Neutrophil (primary cell): Measurements from ENCODE around the gene CPLANE1.
"Not testable (repeated sequence)": the region's sequence is repeated elsewhere in the genome, so short reads cannot be mapped to it uniquely, and the experiment has no call there.

ENCODE experiments used
- H3K27ac ChIP-seq: fragments of 200-600 bp; sonication (generic); 2 replicates; pipeline ENCODE4 v1.5.1; 2016; ENCODE audit warnings: mild to moderate bottlenecking, moderate library complexity
- H3K27me3 ChIP-seq: fragments of 200-600 bp; sonication (generic); 2 replicates; pipeline ENCODE4 v1.6.0; 2016; ENCODE audit warnings: mild to moderate bottlenecking
- H3K36me3 ChIP-seq: fragments of 200-600 bp; sonication (generic); 2 replicates; pipeline ENCODE4 v1.5.1; 2017
- H3K4me1 ChIP-seq, 2 experiments: fragments of 200-600 bp in 1 of 2; sonication (generic) in 1 of 2; 1 replicate in 1 of 2; 2 replicates in 1 of 2; pipeline versions ENCODE4 v1.5.1 to v1.6.1; 2013 to 2016; ENCODE audit warnings: low read depth in 1 of 2, low read length in 1 of 2, mild to moderate bottlenecking in 1 of 2, moderate library complexity in 1 of 2; ENCODE audit not compliant: control insufficient read depth in 1 of 2, insufficient read depth in 1 of 2
- H3K4me3 ChIP-seq, 2 experiments: fragments of 200-600 bp in 1 of 2; sonication (generic) in 1 of 2; 1 replicate in 1 of 2; 2 replicates in 1 of 2; pipeline ENCODE4 v1.5.1; 2013 to 2016; ENCODE audit warnings: low read depth in 1 of 2, low read length in 1 of 2, mild to moderate bottlenecking in 1 of 2, moderate library complexity in 1 of 2
- H3K9me3 ChIP-seq: fragments of 200-600 bp; sonication (generic); 2 replicates; pipeline ENCODE4 v1.5.1; 2016
- CTCF ChIP-seq: fragments of 200-600 bp; sonication (generic); IDR thresholded peaks from 2 replicates; pipeline ENCODE4 v1.5.1; 2016; ENCODE audit warnings: antibody characterized with exemption

CPLANE1 gene

GRCh38 chr5:37247496-37247895 lies 1.7 kb downstream of the CPLANE1 start:
- Histone ChIP-seq H3K9me3 (no peaks in the 10 kb centered on the region), H3K27ac (no peak overlapping the region), H3K4me1 (peaks cover 10 to 14% of the 10 kb centered on the region in 2 experiments), H3K36me3 (no peaks in the 10 kb centered on the region), H3K4me3 (no peak overlapping the region), H3K27me3 (peaks cover 9% of the 10 kb centered on the region)
- no peak for TF ChIP-seq CTCF

GRCh38 chr5:37247036-37247435 lies 2.1 kb downstream of the CPLANE1 start:
- Histone ChIP-seq H3K4me1 (peaks cover 10 to 14% of the 10 kb centered on the region in 2 experiments), H3K27ac (no peak overlapping the region), H3K4me3 (no peak overlapping the region), H3K27me3 (peaks cover 9% of the 10 kb centered on the region), H3K9me3 (no peaks in the 10 kb centered on the region), H3K36me3 (no peaks in the 10 kb centered on the region)
- no peak for TF ChIP-seq CTCF

- TF ChIP-seq CTCF: no peak
These were observed 14.9 kb downstream of the CPLANE1 start for GRCh38 chr5:37234288-37234687.

GRCh38 chr5:37226377-37226776 lies 22.8 kb downstream of the CPLANE1 start:
- H3K4me1 ChIP-seq: no peaks in the 10 kb centered on the region
- no peaks in the 10 kb centered on the region for H3K27me3 ChIP-seq
- no peak overlapping the region for H3K27ac ChIP-seq
- no peak overlapping the region for H3K4me3 ChIP-seq
- TF ChIP-seq CTCF: no peak
- no peaks in the 10 kb centered on the region for H3K9me3 ChIP-seq
- no peaks in the 10 kb centered on the region for H3K36me3 ChIP-seq

More at GRCh38 chr5:37234288-37234687, 14.9 kb downstream of the CPLANE1 start:
- no peak overlapping the region for H3K4me3 ChIP-seq
- H3K27me3 ChIP-seq: no peaks in the 10 kb centered on the region
- H3K27ac ChIP-seq: no peak overlapping the region
- H3K9me3 ChIP-seq: no peaks in the 10 kb centered on the region
- no peaks in the 10 kb centered on the region for H3K4me1 ChIP-seq
- H3K36me3 ChIP-seq: no peaks in the 10 kb centered on the region

GRCh38 chr5:37222181-37222580 lies 27.0 kb downstream of the CPLANE1 start:
- no peaks in the 10 kb centered on the region for H3K4me1 ChIP-seq
- H3K9me3 ChIP-seq: no peaks in the 10 kb centered on the region
- no peak overlapping the region for H3K27ac ChIP-seq
- H3K4me3 ChIP-seq: no peak overlapping the region
- no peaks in the 10 kb centered on the region for H3K27me3 ChIP-seq
- no peaks in the 10 kb centered on the region for H3K36me3 ChIP-seq
- TF ChIP-seq CTCF: no peak

- not testable (repeated sequence) for H3K36me3 ChIP-seq, H3K9me3 ChIP-seq, H3K27ac ChIP-seq, H3K27me3 ChIP-seq, H3K4me1 ChIP-seq, H3K4me3 ChIP-seq
These were observed 28.8 kb downstream of the CPLANE1 start for GRCh38 chr5:37220426-37220825.

- not testable (repeated sequence) for H3K27me3 ChIP-seq, H3K4me1 ChIP-seq, H3K36me3 ChIP-seq, H3K4me3 ChIP-seq, H3K27ac ChIP-seq, H3K9me3 ChIP-seq
These were observed 29.8 kb downstream of the CPLANE1 start for GRCh38 chr5:37219384-37219783.
